HEK293T (cell line): ENCODE measurements around the gene ARF6.
"Not testable (repeated sequence)": the region's sequence is repeated elsewhere in the genome, so short reads cannot be mapped to it uniquely, and the experiment has no call there.

Source experiments
- CTCF ChIA-PET: fragments of 350-600 bp; formaldehyde crosslinking; extraction: SDS; loops from one replicate; lab custom pipeline; 2021; ENCODE audit warnings: antibody characterized with exemption, inconsistent platforms; lab: Yijun Ruan, JAX
- POLR2A ChIA-PET: fragments of 350-600 bp; formaldehyde crosslinking; extraction: SDS; loops from one replicate; lab custom pipeline; 2020; ENCODE audit warnings: antibody characterized with exemption, inconsistent platforms; lab: Yijun Ruan, JAX
- DNase-seq: peaks from one replicate; pipeline ENCODE4 v3.0.0; 2012; ENCODE audit warnings: mixed read lengths; ENCODE audit errors: extremely low spot score
- ARNT ChIP-seq: fragments of 450-650 bp; IDR thresholded peaks from 2 replicates; pipeline ENCODE4 v1.6.1; 2017; ENCODE audit warnings: mild to moderate bottlenecking
- BHLHE40 ChIP-seq: fragments of 450-650 bp; IDR thresholded peaks from 2 replicates; pipeline ENCODE4 v1.6.1; 2016; ENCODE audit warnings: mild to moderate bottlenecking, moderate library complexity, borderline replicate concordance
- CTBP1 ChIP-seq: fragments of 450-650 bp; IDR thresholded peaks from 2 replicates; pipeline ENCODE4 v1.6.1; 2016; ENCODE audit warnings: borderline replicate concordance
- ELF4 ChIP-seq: fragments of 450-650 bp; IDR thresholded peaks from 2 replicates; pipeline ENCODE4 v1.6.1; 2017; ENCODE audit warnings: antibody characterized with exemption
- FOXA1 ChIP-seq: fragments of 450-650 bp; IDR thresholded peaks from 2 replicates; pipeline ENCODE4 v1.6.1; 2016; ENCODE audit warnings: mild to moderate bottlenecking
- FOXK2 ChIP-seq: fragments of 450-650 bp; IDR thresholded peaks from 2 replicates; pipeline ENCODE4 v1.6.1; 2016; ENCODE audit warnings: mild to moderate bottlenecking
- FOXM1 ChIP-seq: fragments of 450-650 bp; IDR thresholded peaks from 2 replicates; pipeline ENCODE4 v1.6.1; 2017; ENCODE audit warnings: mild to moderate bottlenecking, borderline replicate concordance
- HDGF ChIP-seq: fragments of 450-650 bp; IDR thresholded peaks from 2 replicates; pipeline ENCODE4 v1.6.1; 2017; ENCODE audit warnings: antibody characterized with exemption, borderline replicate concordance
- L3MBTL2 ChIP-seq: fragments of 450-650 bp; conservative IDR thresholded peaks from 2 replicates; pipeline ENCODE4 v1.6.1; 2016; ENCODE audit warnings: mild to moderate bottlenecking
- LEF1 ChIP-seq: fragments of 450-650 bp; IDR thresholded peaks from 2 replicates; pipeline ENCODE4 v1.6.1; 2017; ENCODE audit warnings: mild to moderate bottlenecking, borderline replicate concordance
- NFRKB ChIP-seq: fragments of 450-650 bp; IDR thresholded peaks from 2 replicates; pipeline ENCODE4 v1.6.1; 2016; ENCODE audit warnings: mild to moderate bottlenecking, moderate library complexity
- SP1 ChIP-seq: fragments of 450-650 bp; IDR thresholded peaks from 2 replicates; pipeline ENCODE4 v1.6.1; 2017
- SUZ12 ChIP-seq: fragments of 450-650 bp; IDR thresholded peaks from 2 replicates; pipeline ENCODE4 v1.6.1; 2016; ENCODE audit warnings: mild to moderate bottlenecking
- TARDBP ChIP-seq: fragments of 450-650 bp; IDR thresholded peaks from 2 replicates; pipeline ENCODE4 v1.6.1; 2016
- ZNF384 ChIP-seq: fragments of 450-650 bp; IDR thresholded peaks from 2 replicates; pipeline ENCODE4 v1.6.1; 2016
- TF ChIP-seq, protein P1 (sequence below): fragments of 450-650 bp; IDR thresholded peaks from 2 replicates; pipeline ENCODE4 v1.6.1; 2016

Gene ARF6

DNA sequence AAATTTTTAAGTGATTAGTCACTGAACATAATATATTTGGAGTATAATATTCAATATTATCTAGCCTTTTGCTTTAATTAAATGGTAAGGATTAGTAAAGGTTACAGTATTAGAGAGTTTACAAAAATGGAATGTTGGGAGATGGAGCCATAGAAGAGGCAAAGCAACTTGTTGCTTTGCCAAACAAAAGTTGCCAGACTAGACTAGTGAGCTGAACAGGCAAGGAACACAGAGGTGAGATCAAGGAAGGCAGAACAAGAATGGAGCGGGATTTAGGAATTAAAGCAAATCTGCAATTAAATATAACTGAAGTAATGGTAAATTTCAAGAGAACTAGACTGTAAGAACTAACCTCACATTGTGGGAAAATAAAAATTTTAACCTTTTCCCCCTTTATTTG, 5.1 kb downstream of the ARF6 start:
- DNase-seq, result no peak
- ChIA-PET CTCF (no interaction called here), POLR2A (interaction anchor here (0.7 to 1.0 kb wide), 2 partner anchors 30 to 103 kb away, joined by 3 to 4 read pairs; no protein-coding TSS in a partner anchor)
- TF ChIP-seq SUZ12 (no peak), CTBP1 (no peak), NFRKB (no peak), LEF1 (no peak), ZNF384 (no peak), FOXM1 (no peak)

DNA sequence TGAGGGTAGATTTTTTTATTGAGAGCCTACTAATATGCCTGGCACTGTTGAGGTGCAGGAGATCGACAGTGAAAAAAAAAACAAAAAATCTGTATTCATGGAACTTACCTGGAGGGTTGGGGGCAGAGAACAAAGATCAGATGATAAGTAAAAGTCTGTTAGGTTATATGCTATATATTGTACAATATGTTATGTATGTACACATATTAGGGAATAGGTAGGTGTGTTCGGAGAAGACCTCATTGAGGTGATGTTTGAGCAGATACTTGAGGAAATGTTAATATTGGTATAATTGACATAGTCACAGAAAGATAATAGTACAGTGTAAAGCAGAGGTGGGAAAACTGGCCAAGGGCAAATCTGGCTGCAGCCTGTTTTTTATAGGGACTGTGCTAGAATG, 5.6 kb downstream of the ARF6 start:
- TF ChIP-seq CTBP1 (no peak), BHLHE40 (no peak), L3MBTL2 (no peak), ELF4 (no peak), NFRKB (no peak), FOXA1 (no peak), SUZ12 (no peak), FOXK2 (no peak), SP1 (no peak), LEF1 (no peak), HDGF (no peak), ARNT (no peak), ZNF384 (no peak)
- TF ChIP-seq, protein P1, sequence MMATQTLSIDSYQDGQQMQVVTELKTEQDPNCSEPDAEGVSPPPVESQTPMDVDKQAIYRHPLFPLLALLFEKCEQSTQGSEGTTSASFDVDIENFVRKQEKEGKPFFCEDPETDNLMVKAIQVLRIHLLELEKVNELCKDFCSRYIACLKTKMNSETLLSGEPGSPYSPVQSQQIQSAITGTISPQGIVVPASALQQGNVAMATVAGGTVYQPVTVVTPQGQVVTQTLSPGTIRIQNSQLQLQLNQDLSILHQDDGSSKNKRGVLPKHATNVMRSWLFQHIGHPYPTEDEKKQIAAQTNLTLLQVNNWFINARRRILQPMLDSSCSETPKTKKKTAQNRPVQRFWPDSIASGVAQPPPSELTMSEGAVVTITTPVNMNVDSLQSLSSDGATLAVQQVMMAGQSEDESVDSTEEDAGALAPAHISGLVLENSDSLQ, result no peak
- no peak for DNase-seq
- CTCF ChIA-PET, result no interaction called here
- POLR2A ChIA-PET, result interaction anchor here (0.7 kb wide), 2 partner anchors 101 to 103 kb away, joined by 3 to 4 read pairs; no protein-coding TSS in a partner anchor

DNA sequence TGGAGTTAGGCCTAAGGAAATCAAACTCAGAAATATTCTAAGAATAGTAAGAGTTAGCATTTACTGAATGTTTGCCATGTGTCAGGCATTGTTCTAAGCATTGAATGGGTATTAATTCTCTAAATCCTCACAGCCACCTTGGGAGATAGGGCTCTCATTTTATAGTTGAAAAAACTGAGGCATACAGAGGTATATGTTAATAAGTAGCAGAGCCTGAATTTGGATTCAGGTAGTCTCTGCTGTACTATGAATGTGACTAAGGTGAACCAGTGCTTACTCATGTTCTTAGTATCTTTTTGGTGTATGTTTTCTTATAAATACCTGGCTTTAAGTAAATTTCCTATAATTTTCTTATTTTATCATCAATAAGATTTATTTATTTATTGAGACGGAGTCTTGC, 8.1 kb downstream of the ARF6 start:
- ChIA-PET POLR2A (no interaction called here), CTCF (interaction anchor here (0.6 kb wide), 1 partner anchor 284 kb away, joined by 3 read pairs; no protein-coding TSS in a partner anchor)
- TF ChIP-seq BHLHE40, result no peak
- TF ChIP-seq HDGF, result no peak
- no peak for TF ChIP-seq LEF1
- no peak for TF ChIP-seq FOXM1
- TF ChIP-seq FOXA1, result no peak
- no peak for TF ChIP-seq ARNT
- TF ChIP-seq ZNF384, result no peak
- no peak for TF ChIP-seq SUZ12
- TF ChIP-seq CTBP1, result no peak
- no peak for TF ChIP-seq TARDBP
- TF ChIP-seq, protein P1, result no peak
- no peak for TF ChIP-seq NFRKB
- TF ChIP-seq SP1, result no peak
- DNase-seq, result no peak

DNA sequence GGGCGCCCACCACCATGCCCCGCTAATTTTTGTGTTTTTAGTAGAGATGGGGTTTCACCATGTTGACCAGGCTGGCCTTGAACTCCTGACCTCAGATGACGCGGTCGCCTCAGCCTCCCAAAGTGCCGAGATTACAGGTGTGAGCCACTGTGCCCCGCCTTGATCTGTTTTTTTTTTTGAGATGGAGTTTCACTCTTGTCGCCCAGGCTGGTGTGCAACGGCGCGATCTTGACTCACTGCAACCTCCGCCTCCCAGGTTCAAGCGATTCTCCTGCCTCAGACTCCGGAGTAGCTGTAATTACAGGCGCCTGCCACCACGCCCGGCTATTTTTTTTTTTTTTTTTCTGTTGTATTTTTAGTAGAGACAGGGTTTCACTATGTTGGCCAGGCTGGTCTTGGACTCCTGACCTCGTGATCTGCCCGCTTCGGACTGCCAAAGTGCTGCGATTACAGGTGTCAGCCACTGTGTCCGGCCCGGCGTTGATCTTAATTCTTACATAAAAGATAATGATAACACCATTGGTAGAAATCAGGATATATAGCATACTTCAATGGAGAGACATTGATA, 9.9 kb downstream of the ARF6 start:
- CTCF ChIA-PET, result interaction anchor here (0.6 kb wide), 1 partner anchor 312 kb away, joined by 4 read pairs; no protein-coding TSS in a partner anchor
- TF ChIP-seq ZNF384, result peak; percentile 86
- POLR2A ChIA-PET, DNase-seq: not testable (repeated sequence)

DNA sequence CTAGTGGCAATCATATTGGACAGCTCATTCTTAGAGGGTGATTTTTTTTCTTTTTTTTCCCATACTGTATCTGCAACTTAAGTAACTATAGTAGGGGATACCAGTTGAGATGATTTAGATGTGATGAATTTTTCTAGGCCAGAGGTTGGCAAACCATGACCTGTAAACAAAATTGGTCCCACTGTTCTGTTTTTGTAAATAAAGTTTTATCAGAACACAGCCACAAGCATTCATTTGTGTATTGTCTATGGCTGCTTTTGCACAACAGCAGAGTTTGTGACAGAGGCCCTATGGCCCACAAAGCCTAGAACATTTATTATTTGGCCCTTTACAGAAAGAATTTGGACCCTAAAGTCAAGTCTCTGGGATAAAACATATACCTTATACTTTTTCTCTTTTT, 11.4 kb downstream of the ARF6 start:
- no peak for TF ChIP-seq SP1
- no peak for TF ChIP-seq ARNT
- TF ChIP-seq CTBP1, result no peak
- no peak for TF ChIP-seq SUZ12
- no peak for TF ChIP-seq NFRKB
- no peak for TF ChIP-seq L3MBTL2
- TF ChIP-seq FOXK2, result no peak
- POLR2A ChIA-PET, result no interaction called here
- CTCF ChIA-PET, result no interaction called here
- no peak for DNase-seq

DNA sequence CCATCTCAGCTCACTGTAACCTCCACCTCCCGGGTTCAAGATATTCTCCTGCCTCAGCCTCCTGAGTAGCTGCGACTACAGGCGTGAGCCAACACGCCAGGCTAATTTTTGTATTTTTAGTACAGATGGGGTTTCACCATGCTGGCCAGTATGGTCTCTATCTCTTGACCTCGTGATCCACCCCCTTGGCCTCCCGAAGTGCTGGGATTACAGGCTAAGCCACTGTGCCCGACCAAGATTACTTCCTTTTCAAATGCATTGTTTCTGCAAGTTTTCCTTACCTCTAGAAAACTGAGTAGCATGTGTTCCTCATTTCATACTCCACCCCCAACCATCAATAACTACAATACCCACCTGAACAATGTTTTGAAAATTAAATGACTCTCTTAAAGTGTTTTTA, 13.1 kb downstream of the ARF6 start:
- TF ChIP-seq ELF4, result no peak
- CTCF ChIA-PET, result no interaction called here
- POLR2A ChIA-PET, result interaction anchor here (1.0 kb wide), 1 partner anchor 14 kb away, joined by 4 read pairs; the partner anchor contains the start of gene ARF6
- DNase-seq, result no peak

DNA sequence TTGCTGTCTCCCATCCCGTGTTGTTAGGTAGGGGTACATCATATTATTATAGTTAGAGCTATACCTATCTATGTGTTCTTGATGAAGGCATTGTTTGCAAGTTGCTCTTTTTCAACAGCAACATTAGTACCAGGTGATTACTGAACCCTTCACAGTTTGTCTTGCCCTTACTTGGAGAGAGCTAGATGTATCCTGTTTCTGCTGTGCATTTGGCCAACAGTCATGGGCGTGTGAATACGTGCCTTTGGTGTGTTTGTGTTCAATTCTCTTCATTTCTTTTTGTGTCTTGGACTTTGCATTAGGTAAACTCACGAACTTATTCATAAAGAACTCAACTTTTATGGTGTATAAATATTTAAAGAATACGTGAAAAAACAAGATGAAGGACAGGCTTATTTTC, 14.3 kb downstream of the ARF6 start:
- ChIA-PET POLR2A (interaction anchor here (1.7 kb wide), 1 partner anchor 15 kb away, joined by 5 read pairs; no protein-coding TSS in a partner anchor), CTCF (no interaction called here)
- no peak for DNase-seq
- TF ChIP-seq ELF4, result no peak
- TF ChIP-seq FOXM1, result no peak
- TF ChIP-seq SP1, result no peak
- TF ChIP-seq FOXA1, result no peak
- TF ChIP-seq LEF1, result no peak
- no peak for TF ChIP-seq FOXK2
- no peak for TF ChIP-seq SUZ12
- TF ChIP-seq NFRKB, result no peak
- TF ChIP-seq HDGF, result no peak
- no peak for TF ChIP-seq BHLHE40
- TF ChIP-seq L3MBTL2, result no peak
- TF ChIP-seq ZNF384, result no peak
- TF ChIP-seq TARDBP, result no peak
- no peak for TF ChIP-seq CTBP1
- TF ChIP-seq, protein P1, result no peak
- TF ChIP-seq ARNT, result no peak
